GM18526 (cell line): Measurements from ENCODE around the gene IPO4.

Experiments
- POLR2A ChIP-seq: IDR thresholded peaks from 3 replicates; pipeline ENCODE4 v1.6.1; 2011; ENCODE audit not compliant: insufficient read length; ENCODE audit errors: extremely low read depth

IPO4 gene

GRCh38 chr14:24188251-24189058 lies at the start of gene IPO4:
IPO4 (minus strand) TSS chr14:24188816; CDS start chr14:24188787, 29 bp downstream.
- peak; percentile 80 for TF ChIP-seq POLR2A

GRCh38 chr14:24238123-24238522 lies 49.5 kb upstream of the IPO4 start:
- no peak for TF ChIP-seq POLR2A

- TF ChIP-seq POLR2A: no peak
These were observed 48.9 kb upstream of the IPO4 start for GRCh38 chr14:24237463-24237955.

- no peak for TF ChIP-seq POLR2A
These were observed 48.3 kb upstream of the IPO4 start for GRCh38 chr14:24236689-24237462.

- no peak for TF ChIP-seq POLR2A
These were observed 47.4 kb upstream of the IPO4 start for GRCh38 chr14:24235804-24236688.

- no peak for TF ChIP-seq POLR2A
These were observed 45.7 kb upstream of the IPO4 start for GRCh38 chr14:24234095-24235005.

GRCh38 chr14:24233538-24233866 lies 44.9 kb upstream of the IPO4 start:
- TF ChIP-seq POLR2A: no peak

- TF ChIP-seq POLR2A: peak; percentile 51
These were observed 44.3 kb upstream of the IPO4 start, which contains the start of gene GMPR2 for GRCh38 chr14:24232645-24233537. GMPR2 (plus strand) TSS chr14:24232929; CDS start chr14:24233254, 325 bp downstream.

GRCh38 chr14:24232121-24232644 lies 43.6 kb upstream of the IPO4 start, which contains the start of gene NEDD8:
NEDD8 (minus strand) TSS chr14:24232367; CDS start chr14:24232267, 100 bp downstream.
- peak; percentile 50 for TF ChIP-seq POLR2A

GRCh38 chr14:24231263-24232120 lies 42.9 kb upstream of the IPO4 start:
- no peak for TF ChIP-seq POLR2A

- TF ChIP-seq POLR2A: no peak
These were observed 40.3 kb upstream of the IPO4 start for GRCh38 chr14:24228902-24229301.

- no peak for TF ChIP-seq POLR2A
These were observed 37.9 kb upstream of the IPO4 start for GRCh38 chr14:24226473-24226872.
